ENCODE data around the gene TUBGCP3.

TUBGCP3 gene

DNA sequence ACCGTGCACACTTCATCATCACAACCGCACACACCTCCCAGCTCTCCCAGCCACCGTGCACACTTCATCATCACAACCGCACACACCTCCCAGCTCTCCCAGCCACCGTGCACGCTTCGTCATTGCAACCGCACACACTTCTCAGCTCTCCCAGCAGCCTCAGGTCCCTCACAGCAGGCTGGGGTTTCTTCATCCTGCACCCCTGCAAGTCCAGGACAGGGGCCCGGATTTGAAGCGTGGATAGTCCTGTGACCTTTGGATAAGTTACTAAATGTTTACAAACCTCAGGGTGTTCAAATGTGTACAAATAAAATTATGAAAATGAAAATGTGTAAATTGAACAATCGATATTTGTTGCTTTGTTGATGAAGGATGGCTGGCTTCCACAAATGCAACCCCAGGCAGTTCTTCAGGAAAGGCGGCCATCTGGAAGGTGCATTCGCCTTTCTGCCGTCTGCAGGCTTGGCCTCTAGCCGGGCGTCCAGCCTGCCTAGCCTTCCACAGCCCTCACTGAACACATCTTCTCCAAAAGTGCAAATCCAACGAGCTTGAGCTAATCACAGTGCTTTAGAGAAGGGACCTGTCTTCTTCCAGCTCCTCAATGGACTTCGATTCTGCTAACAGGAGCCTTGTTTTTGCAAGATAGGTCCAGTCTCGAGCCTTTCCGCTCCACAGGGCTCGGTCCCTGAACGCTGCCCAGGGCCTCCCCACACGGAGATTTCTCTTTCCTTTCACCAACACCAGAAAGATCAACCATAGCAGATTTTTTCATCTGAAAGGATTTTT is 137.6 kb downstream of the TUBGCP3 start:
- intact Hi-C loops (cut with DNase I), result no loop called here
- DNase-seq, result peak in 3 of 42 donors; percentile 9 to 31 (median 29)

DNA sequence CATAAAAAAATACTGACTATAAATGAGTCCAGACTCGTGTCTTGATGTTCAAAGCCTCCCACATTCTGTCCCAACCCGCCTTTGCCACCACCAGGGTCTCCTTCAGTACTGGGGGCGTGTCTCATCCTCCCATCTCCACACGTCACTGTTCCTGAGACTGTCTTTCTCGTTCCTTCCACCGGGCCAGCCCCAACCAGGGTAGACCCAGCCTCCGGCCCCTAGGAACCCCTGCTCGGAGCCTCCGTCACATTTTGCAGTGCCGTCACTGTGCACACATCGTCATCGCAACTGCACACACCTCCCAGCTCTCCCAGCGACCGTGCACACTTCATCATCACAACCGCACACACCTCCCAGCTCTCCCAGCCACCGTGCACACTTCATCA is 138.4 kb downstream of the TUBGCP3 start:
- peak in 4 of 42 donors; percentile 4 to 30 (median 15) for DNase-seq
- intact Hi-C loops (cut with DNase I), result no loop called here

DNA sequence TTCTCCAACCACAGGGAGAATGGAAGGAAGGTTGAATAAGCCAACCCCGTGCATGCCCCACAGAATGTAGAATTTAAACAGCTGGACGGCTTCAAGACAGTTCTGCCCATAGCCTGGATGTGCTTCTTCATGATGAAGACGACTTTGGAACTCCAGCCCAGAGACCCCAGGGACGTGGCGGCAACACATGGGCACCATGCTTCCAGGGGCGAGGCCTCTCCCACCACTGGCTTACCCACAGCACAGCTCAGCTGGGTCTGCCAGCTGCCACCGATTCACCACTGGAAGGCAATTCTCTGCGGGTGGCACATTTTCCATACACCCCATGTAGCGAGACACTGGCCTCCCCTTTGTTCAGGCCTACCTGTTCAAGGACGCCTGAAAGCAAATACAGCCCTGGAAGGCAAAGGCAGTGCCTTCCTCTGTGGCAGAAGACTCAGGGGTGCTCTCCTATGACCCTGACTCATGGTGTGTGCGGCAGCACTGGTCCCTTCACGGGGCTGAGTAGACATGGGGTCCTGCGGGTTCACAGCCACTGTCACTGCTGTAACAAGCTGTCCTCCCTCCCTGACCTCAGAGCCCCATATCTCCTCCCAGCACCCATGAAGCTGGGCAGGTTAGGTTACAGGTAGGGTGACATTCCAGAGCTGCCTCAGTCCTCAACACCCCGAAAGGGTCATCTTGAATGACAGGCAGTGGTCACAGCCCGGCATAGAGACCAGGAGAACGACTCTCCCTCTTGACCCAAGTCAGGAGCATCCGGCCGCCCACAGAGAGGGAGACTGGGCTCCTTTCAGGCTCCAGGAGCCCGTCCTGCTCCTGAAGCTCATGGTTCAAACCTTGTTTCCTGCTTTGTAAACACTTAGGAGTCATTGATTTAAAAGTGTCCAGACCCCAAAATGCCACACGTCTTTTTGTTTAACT is 139.1 kb downstream of the TUBGCP3 start:
- intact Hi-C loops (cut with DNase I), result no loop called here

DNA sequence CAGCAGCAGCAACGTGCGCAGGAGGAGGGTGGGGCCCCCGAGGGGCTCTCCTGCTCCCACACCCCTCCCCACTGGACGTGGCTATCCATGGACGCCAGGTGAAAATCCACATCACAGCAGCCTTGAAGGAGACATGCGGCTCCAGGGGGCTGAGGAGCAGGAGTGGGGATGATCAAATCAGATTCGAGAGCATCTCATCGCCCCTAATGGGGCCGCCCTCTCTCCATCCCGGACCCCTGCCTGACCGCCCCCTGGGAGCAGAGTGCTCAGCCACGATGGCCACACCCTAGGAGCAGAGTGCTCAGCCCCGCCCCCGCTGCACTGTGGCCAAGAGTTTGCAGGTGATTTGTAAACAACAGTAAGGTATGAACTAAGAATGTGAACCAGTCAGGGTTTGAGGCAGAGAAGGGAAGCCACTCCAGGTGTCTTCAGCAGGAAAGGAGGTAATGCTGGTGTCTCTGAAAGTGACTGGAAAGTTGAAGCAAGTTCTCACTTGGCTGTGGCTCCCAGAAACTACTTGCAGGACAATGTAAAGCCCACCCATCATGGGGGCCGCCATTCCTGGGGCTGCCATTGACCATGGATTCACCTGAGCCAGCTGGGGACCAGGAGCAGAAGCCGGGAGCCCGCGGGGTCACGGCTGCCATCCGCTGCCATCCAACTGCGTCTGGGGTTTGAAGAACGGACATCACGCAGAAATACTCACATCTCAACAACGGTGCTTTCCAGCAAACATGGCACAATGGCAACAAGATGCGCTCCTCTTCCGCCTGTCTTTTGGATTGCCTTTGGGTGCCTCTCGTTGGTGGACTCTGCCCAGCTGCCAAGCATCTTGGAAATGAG is 140.0 kb downstream of the TUBGCP3 start:
- peak in 3 of 42 donors; percentile 4 to 25 (median 22) for DNase-seq
- intact Hi-C loops (cut with DNase I), result no loop called here

More for the DNA sequence above, 139.1 kb downstream of the TUBGCP3 start:
- DNase-seq, result peak in 4 of 42 donors; percentile 8 to 25 (median 20)

DNA sequence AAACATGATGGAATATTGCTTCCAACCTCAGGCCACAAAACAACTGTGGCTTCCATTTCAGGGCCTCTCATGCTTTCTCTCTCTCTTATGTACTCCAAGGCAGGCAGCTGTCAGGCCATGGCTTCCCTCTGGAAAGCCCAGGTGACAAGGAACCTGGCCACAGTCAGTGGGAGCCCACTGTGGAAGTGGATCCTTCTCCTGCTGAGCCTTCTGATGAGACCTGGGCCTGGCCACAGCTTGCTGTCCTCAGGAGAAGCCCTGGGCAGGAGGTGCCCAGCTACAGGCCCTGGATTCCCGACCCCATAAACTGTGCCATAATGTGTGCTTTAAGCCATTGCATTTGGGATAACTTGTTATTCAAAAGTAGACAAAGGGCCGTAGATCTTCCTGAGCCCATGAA is 140.6 kb downstream of the TUBGCP3 start:
- intact Hi-C loops (cut with DNase I), result no loop called here
- peak in 2 of 42 donors; percentile 16 to 34 for DNase-seq

DNA sequence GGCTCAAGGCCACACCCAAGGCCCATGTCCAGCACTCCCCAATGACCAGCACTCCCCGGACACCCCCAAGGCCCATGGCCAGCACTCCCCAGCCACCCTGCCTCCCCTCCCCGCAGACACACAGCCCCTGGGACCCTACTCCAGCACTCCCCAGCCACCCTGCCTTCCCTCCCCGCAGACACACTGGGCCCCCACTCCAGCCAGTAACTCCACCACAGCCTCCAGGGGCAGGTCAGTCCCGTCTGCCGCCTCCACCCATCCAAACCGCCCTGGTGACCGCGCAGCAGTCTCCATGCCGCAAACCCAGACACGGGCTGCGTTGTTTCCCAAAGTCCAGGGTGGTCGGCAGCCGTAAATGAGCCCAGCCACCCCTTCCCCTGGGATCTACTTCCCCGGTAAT is 141.1 kb downstream of the TUBGCP3 start:
- DNase-seq, result peak in 4 of 42 donors; percentile 5 to 28 (median 24)
- intact Hi-C loops (cut with DNase I), result no loop called here

DNA sequence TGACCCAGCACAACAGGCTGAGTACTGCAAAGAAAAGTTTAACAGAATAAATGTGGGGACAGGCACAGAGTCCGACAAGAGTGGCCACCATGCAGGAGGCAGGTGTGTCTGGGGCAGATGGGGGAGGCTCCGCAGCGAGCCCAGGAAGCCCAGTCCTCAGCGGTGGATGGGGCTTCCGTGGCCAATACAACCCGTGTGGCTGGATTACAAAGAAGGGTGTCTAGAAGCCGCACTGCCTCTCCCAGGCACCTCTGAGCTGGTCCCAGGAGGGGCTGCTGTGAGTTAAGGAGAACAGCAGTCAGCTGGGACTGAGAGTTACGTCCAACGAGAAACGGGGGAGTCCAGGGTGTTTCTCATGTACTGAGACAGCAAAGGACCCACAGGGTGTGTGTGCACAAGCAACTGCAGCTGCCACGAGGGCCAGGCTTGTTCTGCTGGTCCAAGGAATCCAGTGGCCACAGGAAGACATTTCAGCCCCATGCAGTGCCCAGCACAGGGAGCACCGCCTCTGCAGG is 141.5 kb downstream of the TUBGCP3 start:
- peak in 4 of 42 donors; percentile 2 to 35 (median 18) for DNase-seq
- intact Hi-C loops (cut with DNase I), result no loop called here

DNA sequence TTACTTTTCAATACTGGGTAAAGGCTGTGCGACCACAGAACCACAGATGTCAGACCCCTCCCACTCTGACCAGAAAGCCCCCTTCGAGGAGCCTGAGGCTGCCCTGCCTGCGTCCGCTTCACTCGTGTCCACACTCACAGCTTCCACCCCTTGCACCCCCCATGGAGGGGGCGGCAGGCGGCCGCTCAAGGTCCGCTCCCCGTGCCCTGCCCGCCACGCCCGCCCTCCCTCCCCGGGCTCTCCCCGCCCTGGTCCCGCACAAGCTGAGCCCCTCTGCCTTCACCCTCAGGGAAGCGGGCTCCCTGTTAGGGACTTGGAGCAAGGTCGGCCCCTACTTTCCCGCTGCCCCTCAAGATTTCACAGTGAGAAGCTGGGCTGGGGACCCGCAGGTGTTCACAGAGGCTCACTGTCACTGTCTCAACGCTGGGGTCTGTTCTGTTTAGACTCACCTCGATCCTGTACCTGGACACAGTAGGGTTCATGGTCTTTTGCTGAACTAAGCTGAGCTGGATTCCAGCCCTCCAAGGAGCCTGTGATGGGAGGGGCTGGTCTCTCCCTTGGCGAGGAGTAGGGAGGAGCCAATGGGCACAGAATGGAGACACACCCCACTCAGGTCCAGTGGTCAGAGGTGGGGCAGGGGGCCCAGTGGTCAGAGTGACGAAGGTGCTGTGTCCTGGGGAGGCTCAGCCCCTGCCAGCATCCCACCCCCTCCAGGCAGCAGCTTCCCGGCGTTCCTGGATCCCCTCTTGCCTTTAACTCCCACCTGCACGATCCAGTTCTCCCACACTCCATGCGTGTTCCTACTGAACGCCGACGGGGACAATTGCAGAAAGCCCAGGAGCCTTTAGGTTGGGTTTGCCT is 142.3 kb downstream of the TUBGCP3 start:
- peak in 5 of 42 donors; percentile 13 to 34 (median 23) for DNase-seq
- intact Hi-C loops (cut with DNase I), result loop anchor here (2.0 kb wide), 1 partner anchor 971 kb away; no protein-coding TSS in a partner anchor

DNA sequence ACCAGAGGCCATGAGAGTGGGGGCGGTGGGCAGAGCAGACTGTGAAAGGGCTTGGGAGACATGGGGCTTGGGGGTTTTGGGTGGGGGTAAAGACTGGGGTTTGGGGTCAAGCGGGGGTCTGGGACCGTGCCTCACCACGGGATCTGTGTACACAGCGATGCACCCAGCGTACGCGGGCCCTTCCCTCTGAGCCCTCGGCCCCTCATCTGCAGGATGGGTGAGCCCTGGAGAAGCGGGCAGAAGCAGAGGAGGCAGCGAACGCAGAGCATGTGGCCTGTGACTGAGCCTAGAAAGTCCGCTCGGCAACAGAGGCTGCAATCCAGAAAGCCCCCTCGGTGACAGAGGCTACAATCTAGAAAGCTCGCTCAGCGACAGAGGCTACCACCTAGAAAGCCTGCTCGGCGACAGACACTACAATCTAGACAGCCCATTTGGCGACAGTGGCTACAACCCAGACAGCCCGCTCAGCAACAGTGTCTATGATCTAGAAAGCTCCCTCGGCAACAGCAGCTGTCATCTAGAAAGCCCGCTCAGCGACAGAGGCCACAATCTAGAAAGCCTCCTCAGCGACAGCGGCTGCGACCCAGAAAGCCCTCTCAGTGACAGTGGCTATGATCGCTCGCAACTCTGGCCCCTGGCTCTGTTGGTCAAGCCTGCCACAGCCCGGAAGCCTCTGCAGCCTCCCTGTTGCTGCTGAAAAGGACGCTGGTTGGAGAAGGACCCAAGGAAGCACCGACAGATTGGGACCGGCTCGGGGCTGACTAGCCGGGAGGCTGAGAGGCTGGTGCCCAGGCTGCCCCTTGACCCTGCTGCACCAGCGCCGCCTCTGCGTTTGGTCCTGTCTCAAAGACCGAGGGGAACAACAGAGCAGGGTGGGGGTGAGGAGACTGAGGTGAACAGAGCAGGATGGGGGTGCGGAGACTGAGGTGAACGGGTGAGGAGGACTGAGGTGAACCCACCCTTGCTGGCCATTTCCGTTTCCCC is 143.2 kb downstream of the TUBGCP3 start:
- intact Hi-C loops (cut with DNase I), result loop anchor here (2.0 kb wide), 1 partner anchor 970 kb away; no protein-coding TSS in a partner anchor
- peak in 5 of 42 donors; percentile 9 to 38 (median 23) for DNase-seq

DNA sequence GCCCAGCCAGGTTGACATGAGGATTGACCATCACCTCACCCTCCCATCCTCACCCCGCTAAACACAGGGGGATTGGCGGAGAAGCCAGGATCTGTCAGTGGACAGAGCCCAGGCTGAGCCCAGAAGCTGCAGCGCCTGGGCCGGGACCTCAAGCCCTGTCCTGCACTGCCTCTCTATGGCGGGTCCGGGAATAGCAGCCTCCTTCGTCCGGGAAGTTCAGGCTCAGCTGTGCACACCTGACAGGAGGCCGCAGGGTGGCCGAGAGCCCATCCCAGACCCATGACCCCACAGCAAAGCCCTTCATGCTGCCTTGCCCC is 144.0 kb downstream of the TUBGCP3 start:
- peak; percentile 48 to 90 (median 76) for DNase-seq
- intact Hi-C loops (cut with DNase I), result loop anchor here (2.0 kb wide), 1 partner anchor 969 kb away; no protein-coding TSS in a partner anchor

DNA sequence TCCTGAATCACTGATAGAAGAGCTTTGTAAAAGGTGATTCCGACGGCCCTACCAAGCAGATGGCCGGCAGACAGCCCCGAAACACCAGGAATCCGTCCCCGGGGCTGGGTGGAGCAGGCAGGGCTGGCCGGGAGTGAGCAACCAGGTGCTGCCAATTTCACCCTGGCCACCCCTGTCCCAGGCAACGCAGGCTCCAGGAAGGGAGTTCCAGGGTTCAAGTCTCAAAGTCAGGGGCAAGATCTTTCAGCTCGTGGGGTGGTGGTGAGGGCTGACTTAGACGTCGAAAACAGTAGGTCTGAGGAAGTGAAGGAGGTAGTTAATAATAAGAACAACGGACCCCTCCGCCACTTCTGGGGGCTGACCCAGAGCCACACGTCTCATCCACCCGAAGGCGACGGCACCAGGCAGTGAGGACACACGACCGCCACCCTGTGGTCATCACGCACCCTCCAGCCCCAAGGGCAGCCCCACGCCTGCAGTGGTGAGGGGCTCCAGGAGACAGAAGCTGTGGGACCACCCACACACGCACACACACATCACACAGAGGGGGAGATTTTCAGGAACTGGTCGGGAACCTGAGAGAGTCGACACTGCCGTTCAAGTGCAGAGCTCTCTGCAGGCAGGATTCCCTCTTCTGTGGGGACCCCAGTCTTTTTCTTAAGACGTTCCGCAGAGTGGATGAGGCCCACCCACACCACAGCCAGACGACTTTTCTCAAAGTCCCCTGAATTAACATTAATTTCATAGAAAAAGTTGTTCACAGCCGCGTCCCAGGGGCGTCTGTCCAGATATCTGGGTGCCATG is 144.6 kb downstream of the TUBGCP3 start:
- DNase-seq, result peak in 29 of 42 donors; percentile 5 to 64 (median 42)
- intact Hi-C loops (cut with DNase I), result no loop called here

DNA sequence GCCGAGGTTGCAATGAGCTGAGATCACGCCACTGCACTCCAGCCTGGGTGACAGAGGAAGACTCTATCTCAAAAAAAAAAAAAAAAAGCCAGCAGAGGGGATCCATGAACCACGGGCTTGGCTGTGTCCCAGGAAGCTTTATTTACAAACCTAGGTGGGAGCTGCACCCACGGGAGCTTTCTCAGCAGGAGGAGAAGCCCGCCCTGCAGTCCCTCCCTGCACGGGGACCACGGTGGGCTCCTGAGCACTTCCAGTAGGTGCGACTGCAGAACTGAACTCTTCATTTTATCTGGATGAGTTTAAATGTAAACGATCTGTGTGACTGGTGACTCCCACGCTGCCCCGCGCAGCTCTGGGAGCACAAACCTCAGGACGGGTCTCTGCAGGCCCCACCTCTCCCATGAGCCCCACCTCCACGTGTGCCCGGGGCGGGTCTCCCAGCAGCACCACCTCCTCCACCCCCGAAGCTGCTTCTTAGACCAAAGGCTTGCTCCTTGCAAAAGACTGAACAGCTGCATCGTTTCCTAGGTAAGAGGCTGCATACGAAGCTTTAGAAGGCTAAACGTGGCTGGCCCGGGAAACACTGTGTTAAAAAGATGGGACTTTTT is 145.4 kb downstream of the TUBGCP3 start:
- peak in 2 of 42 donors; percentile 33 to 36 for DNase-seq
- intact Hi-C loops (cut with DNase I), result no loop called here

DNA sequence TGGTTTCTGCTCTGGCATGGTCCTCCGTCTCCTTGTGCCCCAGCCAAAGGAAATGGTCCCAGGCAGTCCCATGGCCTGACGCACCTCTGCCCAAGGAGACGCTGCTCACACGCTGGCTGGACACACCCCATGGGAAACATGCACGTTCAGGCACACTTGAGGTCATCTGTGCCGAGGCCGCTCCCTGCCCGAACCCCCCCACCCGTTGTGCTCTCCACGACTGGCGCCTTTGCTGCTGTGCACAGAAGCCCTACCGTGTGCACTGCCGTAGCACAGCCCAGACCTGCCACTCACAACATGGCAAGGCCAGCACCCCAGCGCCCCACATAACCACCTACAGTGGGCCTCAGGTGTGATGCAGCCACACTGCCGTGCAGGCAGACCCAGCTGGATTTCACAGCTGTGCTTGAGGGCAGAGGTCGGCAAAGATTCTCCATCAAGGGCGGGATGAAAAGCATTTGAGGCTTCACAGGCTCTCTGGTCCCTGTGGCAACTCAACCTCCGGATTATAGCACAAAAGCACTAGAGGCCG is 146.1 kb downstream of the TUBGCP3 start:
- peak in 2 of 42 donors; percentile 15 to 32 for DNase-seq
- intact Hi-C loops (cut with DNase I), result no loop called here

DNA sequence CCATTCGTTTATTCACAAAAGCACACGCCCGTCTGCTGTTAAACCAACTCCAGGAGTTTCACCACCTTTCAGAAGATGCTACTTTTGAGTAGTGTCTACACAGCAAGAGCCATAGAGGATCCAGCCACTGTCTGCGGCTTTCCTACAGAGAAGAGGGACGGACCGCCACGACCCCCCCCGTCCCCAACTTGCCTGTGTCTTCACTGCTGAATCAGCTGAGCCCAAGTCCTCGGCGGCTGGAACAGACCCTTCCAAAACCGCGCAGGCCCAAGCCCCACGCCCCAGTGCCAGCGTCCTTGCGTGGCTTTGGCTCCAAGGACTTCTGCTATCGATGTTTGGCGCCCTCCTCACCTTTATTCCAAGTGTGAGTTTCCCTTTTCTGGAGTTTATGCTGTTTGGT is 146.7 kb downstream of the TUBGCP3 start:
- intact Hi-C loops (cut with DNase I), result no loop called here
- peak in 2 of 42 donors; percentile 19 to 22 for DNase-seq

DNA sequence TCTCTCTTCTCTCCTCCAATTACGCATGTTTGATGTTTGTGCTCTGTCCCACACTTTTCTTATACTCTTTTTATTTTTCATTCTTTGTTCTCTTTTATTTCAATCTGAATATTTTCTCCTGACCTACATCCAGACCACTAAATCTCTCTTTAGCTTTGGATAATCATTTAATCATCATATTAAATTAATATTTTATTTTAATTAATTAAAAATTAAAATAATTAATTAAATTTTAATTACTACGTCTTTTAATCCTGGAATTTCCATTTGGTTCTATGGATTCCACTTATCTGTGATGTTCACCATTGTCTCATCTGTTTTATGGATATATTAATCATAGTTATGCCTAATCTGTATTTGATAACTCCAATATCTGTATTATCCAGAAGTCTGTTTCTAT is 149.4 kb downstream of the TUBGCP3 start:
- no peak for DNase-seq
- intact Hi-C loops (cut with DNase I), result no loop called here
